Common myeloid progenitor, CD34-positive (primary cell): ENCODE measurements around the gene CNTN5.
A peak's percentile ranks its signal among the peaks of the same experiment; 100 is the strongest.

Experiments
- CTCF ChIA-PET: fragments of 350-600 bp; sonication (Branson Sonifier 250); formaldehyde crosslinking; loops from one replicate; lab custom pipeline; 2021; ENCODE audit warnings: antibody characterized with exemption; lab: Charles Lee
- POLR2A ChIA-PET: fragments of 350-600 bp; sonication (Branson Sonifier 250); formaldehyde crosslinking; loops from one replicate; lab custom pipeline; 2021; ENCODE audit warnings: antibody characterized with exemption; lab: Charles Lee
- DNase-seq, 3 donors: peaks; one replicate each; pipeline versions ENCODE4 v3.0.0 to v3.0.0-alpha.2; 2013
- H3K27ac ChIP-seq, 2 experiments: 1 replicate in 1 of 2; 2 replicates in 1 of 2; pipeline ENCODE4 v1.7.0; 2013; ENCODE audit warnings: inconsistent platforms in 2 of 2, low read length in 2 of 2, mild to moderate bottlenecking in 2 of 2, low read depth in 1 of 2, moderate library complexity in 1 of 2; ENCODE audit not compliant: severe bottlenecking in 2 of 2, insufficient read depth in 1 of 2, poor library complexity in 1 of 2
- H3K27me3 ChIP-seq, 5 experiments: replicated peaks in 2 of 5; 1 replicate in 3 of 5; 2 replicates in 2 of 5; pipeline versions ENCODE4 v1.6.1 to v1.7.0; 2013; ENCODE audit warnings: low read length in 4 of 5, mild to moderate bottlenecking in 2 of 5, moderate library complexity in 2 of 5, inconsistent platforms in 1 of 5; ENCODE audit not compliant: insufficient read depth in 5 of 5, control insufficient read depth in 4 of 5
- H3K36me3 ChIP-seq, 4 experiments: 1 replicate in 2 of 4; 2 replicates in 2 of 4; pipeline versions ENCODE4 v1.6.1 to v1.7.0; 2013; ENCODE audit warnings: low read length in 3 of 4, control low read depth in 1 of 4, mild to moderate bottlenecking in 1 of 4; ENCODE audit not compliant: control insufficient read depth in 4 of 4, insufficient read depth in 4 of 4
- H3K4me1 ChIP-seq, 4 experiments: 1 replicate in 3 of 4; 2 replicates in 1 of 4; pipeline versions ENCODE4 v1.6.1 to v1.7.1; 2013; ENCODE audit warnings: low read length in 3 of 4, mild to moderate bottlenecking in 3 of 4, control low read depth in 1 of 4, inconsistent platforms in 1 of 4, moderate library complexity in 1 of 4; ENCODE audit not compliant: control insufficient read depth in 4 of 4, insufficient read depth in 4 of 4; ENCODE audit errors: control extremely low read depth in 1 of 4
- H3K4me3 ChIP-seq, 7 experiments: 1 replicate in 4 of 7; 2 replicates in 3 of 7; pipeline versions ENCODE4 v1.5.1 to v1.7.0; 2013; ENCODE audit warnings: mild to moderate bottlenecking in 7 of 7, low read length in 6 of 7, moderate library complexity in 6 of 7, inconsistent platforms in 2 of 7, low read depth in 2 of 7, control low read depth in 1 of 7; ENCODE audit not compliant: insufficient read depth in 4 of 7, control insufficient read depth in 1 of 7; ENCODE audit errors: extremely low read depth in 1 of 7
- H3K9me3 ChIP-seq, 5 experiments: 1 replicate in 4 of 5; 2 replicates in 1 of 5; pipeline versions ENCODE4 v1.6.1 to v1.7.1; 2013; ENCODE audit warnings: low read length in 4 of 5, mild to moderate bottlenecking in 2 of 5, inconsistent platforms in 1 of 5, low read depth in 1 of 5, moderate library complexity in 1 of 5; ENCODE audit not compliant: control insufficient read depth in 4 of 5, insufficient read depth in 2 of 5; ENCODE audit errors: control extremely low read depth in 1 of 5
- WGBS: methylation state at CpG from one replicate; pipeline ENCODE4 v1.1.5; 2013; ENCODE audit not compliant: insufficient coverage; 5-methylcytosine and 5-hydroxymethylcytosine counted together

Gene CNTN5

DNA sequence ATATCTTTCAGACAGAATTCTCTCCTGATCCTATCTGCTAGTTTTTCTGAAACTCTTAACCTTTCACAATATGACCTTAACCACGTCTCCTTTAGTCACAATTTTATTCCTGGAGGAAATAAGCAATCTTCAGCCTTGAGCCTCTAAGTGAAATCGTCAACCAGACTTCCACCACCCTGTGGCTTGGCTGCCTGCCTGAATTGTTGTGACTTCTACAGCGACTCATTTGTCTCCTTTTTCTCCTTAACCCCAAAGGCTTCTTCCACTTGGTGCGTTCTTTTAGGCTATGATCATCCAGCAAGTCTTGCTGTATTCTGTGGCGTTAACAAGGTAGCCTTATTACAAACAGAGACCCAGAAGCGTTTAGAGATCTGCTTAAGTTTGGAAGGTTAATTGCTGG, 1131.2 kb downstream of the CNTN5 start:
- whole genome bisulfite sequencing = 38% methylated on average over 6 of the region's 6 CpGs
- peaks cover 0 to 6% (median 2%) of the 10 kb centered on the region in 4 experiments for H3K4me1 ChIP-seq
- no peak overlapping the region for H3K4me3 ChIP-seq
- H3K36me3 ChIP-seq = no peaks in the 10 kb centered on the region
- POLR2A ChIA-PET = no interaction called here
- CTCF ChIA-PET = no interaction called here
- DNase-seq = peak in 2 of 3 donors; percentile 59 to 63
- H3K27ac ChIP-seq = no peak overlapping the region
- no peaks in the 10 kb centered on the region for H3K9me3 ChIP-seq
- H3K27me3 ChIP-seq = no peaks in the 10 kb centered on the region

DNA sequence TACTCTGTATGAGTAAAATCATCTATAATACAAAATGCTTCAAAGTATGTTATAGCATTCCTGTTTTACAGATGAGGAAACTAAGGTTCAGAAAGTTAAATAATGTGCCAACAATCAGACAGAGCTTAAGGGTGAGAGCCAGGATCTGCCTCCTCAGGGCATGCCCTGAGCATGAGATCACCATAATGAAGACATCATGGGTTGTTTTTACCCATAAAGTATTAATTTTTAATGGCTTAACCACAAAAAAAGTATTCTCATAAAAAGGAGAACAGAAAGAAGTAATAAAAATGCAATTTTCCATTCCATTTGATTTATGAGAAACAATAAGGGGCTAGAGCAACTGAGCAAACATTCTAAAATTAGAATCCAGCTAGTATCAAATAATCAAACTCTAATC, 1132.0 kb downstream of the CNTN5 start:
- POLR2A ChIA-PET = no interaction called here
- CTCF ChIA-PET = no interaction called here

DNA sequence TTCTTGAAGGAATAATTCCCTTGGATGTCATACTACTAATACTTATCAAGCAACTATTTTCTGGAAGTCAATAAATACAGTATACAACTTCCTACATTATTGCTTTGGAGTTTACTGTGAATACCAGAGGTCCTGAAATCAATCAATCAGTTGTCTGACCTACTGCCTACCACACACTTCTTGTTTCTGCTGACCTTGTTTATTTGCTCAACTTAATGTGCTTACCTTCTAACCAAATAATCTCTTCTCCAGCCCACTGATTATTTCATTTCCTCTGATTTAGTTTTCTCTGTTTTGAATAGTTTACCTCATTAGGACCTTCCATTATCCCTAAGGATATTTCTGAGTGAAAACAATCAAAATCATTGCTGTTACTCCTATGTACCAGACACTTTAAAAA, 1142.7 kb downstream of the CNTN5 start:
- Histone ChIP-seq H3K4me1 (no peaks in the 10 kb centered on the region), H3K27ac (no peak overlapping the region), H3K36me3 (no peaks in the 10 kb centered on the region), H3K9me3 (no peaks in the 10 kb centered on the region), H3K4me3 (no peak overlapping the region), H3K27me3 (no peaks in the 10 kb centered on the region)
- POLR2A ChIA-PET = no interaction called here
- no peak for DNase-seq
- CTCF ChIA-PET = no interaction called here

More for the DNA sequence above, 1132.0 kb downstream of the CNTN5 start:
- H3K4me1 ChIP-seq = peaks cover 0 to 6% (median 2%) of the 10 kb centered on the region in 4 experiments
- DNase-seq = peak in 1 of 3 donors; percentile 7
- no peaks in the 10 kb centered on the region for H3K36me3 ChIP-seq
- no peaks in the 10 kb centered on the region for H3K9me3 ChIP-seq
- no peak overlapping the region for H3K4me3 ChIP-seq
- no peaks in the 10 kb centered on the region for H3K27me3 ChIP-seq
- H3K27ac ChIP-seq = no peak overlapping the region

- Histone ChIP-seq H3K4me1 (peaks cover 6 to 20% (median 9%) of the 10 kb centered on the region in 4 experiments), H3K9me3 (no peaks in the 10 kb centered on the region), H3K27me3 (no peaks in the 10 kb centered on the region), H3K36me3 (no peaks in the 10 kb centered on the region), H3K4me3 (peak overlapping the region in 1 of 7 experiments; percentile 24), H3K27ac (peak overlapping the region in 1 of 2 experiments; percentile 58)
- WGBS = 0% methylated on average over 3 of the region's 3 CpGs
- CTCF ChIA-PET = no interaction called here
- POLR2A ChIA-PET = interaction anchor here (0.6 kb wide), 1 partner anchor 692 kb away, joined by 3 read pairs; no protein-coding TSS in a partner anchor
- peak; percentile 80 to 93 (median 87) for DNase-seq
These were observed 1154.1 kb downstream of the CNTN5 start for GRCh38 chr11:100174881-100175280.

- ChIA-PET CTCF (no interaction called here), POLR2A (no interaction called here)
- Histone ChIP-seq H3K27ac (no peak overlapping the region), H3K27me3 (no peaks in the 10 kb centered on the region), H3K4me1 (peaks cover 6 to 20% (median 9%) of the 10 kb centered on the region in 4 experiments), H3K36me3 (no peaks in the 10 kb centered on the region), H3K4me3 (no peak overlapping the region), H3K9me3 (no peaks in the 10 kb centered on the region)
- DNase-seq = no peak
These were observed 1155.7 kb downstream of the CNTN5 start for GRCh38 chr11:100176456-100176855.

GRCh38 chr11:100177651-100178050, 1156.9 kb downstream of the CNTN5 start:
- WGBS = 97% methylated on average over 5 of the region's 5 CpGs

GRCh38 chr11:100182350-100182749, 1161.6 kb downstream of the CNTN5 start:
- Histone ChIP-seq H3K9me3 (peaks cover 0 to 9% (median 0%) of the 10 kb centered on the region in 5 experiments), H3K4me3 (no peak overlapping the region), H3K36me3 (no peaks in the 10 kb centered on the region), H3K4me1 (no peaks in the 10 kb centered on the region), H3K27me3 (no peaks in the 10 kb centered on the region), H3K27ac (no peak overlapping the region)
- ChIA-PET CTCF (no interaction called here), POLR2A (no interaction called here)
- DNase-seq = no peak

More at GRCh38 chr11:100177651-100178050, 1156.9 kb downstream of the CNTN5 start:
- CTCF ChIA-PET = no interaction called here
- DNase-seq = no peak
- Histone ChIP-seq H3K4me3 (no peak overlapping the region), H3K9me3 (no peaks in the 10 kb centered on the region), H3K27me3 (no peaks in the 10 kb centered on the region), H3K36me3 (no peaks in the 10 kb centered on the region), H3K27ac (no peak overlapping the region), H3K4me1 (peaks cover 6 to 20% (median 9%) of the 10 kb centered on the region in 4 experiments)
- POLR2A ChIA-PET = no interaction called here
